GM19023 (cell line): ENCODE results near the gene NSG1.

Experiments used
- ATAC-seq: cut with Tn5 transposase; IDR thresholded peaks from one replicate; pipeline ENCODE4 v1.9.1; 2021; ENCODE audit warnings: mild to moderate bottlenecking, moderate library complexity; ENCODE audit not compliant: unreplicated experiment

NSG1 gene

GRCh38 chr4:4368809-4369580, 17.9 kb upstream of the NSG1 start:
- no peak for ATAC-seq

DNA sequence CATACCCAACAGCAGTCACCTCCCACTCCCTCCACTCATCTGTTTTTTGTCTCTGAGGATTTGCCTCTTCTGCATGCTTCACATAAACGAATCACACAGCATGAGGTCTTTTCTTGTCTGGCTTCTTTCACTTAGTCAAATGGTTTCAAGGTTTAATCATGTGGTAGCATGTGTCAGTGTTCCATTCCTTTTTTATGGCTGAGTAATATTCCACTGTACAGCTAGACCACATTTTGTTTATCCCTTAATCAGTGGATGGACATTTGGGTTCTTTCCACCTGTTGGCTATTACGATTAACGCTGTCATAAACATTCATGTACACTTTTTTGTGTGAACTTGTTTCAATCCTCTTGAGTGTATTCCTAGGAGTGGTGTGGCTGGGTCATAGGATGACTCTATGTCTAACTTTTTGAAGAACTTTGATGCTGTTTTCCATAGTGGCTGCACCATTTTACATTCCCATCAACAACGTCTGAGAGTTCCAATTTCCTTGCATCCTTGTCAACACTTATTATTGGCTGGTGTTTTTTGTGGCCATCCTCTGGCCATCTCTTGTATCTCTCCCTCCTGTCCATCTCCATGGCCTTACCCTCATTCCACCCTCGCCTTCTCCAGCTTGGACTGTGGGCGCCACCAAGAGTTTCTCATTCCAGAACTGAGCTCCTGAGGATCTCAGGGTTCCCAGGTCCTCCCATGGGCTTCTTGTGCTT, 12.4 kb upstream of the NSG1 start:
- ATAC-seq, result no peak

GRCh38 chr4:4376074-4376473, 10.8 kb upstream of the NSG1 start:
- ATAC-seq, result no peak

DNA sequence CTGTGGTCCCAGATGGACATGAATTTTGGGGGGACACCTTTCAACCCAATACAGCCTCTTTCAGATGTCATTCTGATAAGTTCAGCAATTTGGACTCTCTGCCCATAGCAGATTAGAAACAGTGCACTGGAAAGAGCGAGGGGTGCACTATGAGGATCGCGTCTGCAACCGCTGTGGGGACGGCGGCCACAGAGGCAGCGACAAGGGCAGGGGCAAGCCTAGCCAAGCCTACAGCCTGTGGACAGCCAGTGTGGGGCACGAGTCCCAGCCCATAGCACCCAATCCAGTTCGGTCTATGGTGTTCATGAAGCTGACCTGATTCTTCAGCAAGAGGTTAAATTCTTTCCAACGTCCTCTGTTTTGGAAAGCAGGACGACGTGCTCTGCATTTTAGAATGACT, 9.7 kb upstream of the NSG1 start:
- no peak for ATAC-seq

GRCh38 chr4:4377732-4378460, 9.0 kb upstream of the NSG1 start:
- no peak for ATAC-seq

DNA sequence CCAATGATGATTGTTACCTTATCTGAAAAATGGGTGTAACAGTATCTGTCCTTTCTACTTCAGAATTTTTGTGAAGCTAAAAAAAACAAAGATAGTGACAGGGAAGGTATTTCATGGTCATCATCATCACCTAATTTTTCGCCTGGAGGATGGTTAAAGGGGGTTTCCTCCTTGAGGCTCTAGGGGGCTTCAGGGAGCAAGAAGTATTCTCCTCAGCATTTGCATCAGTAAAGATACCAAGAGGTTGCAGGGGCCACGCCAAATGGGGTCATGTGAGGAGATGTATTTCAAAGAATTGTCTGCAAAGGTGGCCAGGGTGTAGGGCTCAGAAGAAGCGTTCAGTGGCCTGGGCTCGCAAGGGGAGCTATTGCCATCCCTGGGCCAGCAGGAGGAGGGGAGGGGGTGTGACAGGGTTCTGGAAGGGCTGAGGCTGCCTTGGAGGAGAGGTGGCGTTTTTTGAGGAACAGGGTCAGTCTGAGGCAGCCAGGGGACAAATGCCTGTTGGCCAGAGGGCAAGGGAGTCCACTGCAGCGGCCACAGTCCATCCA, 7.3 kb upstream of the NSG1 start:
- no peak for ATAC-seq

GRCh38 chr4:4383085-4383484, 3.8 kb upstream of the NSG1 start:
- ATAC-seq, result no peak

- ATAC-seq, result no peak
These were observed 2.1 kb upstream of the NSG1 start for GRCh38 chr4:4384837-4385236.

DNA sequence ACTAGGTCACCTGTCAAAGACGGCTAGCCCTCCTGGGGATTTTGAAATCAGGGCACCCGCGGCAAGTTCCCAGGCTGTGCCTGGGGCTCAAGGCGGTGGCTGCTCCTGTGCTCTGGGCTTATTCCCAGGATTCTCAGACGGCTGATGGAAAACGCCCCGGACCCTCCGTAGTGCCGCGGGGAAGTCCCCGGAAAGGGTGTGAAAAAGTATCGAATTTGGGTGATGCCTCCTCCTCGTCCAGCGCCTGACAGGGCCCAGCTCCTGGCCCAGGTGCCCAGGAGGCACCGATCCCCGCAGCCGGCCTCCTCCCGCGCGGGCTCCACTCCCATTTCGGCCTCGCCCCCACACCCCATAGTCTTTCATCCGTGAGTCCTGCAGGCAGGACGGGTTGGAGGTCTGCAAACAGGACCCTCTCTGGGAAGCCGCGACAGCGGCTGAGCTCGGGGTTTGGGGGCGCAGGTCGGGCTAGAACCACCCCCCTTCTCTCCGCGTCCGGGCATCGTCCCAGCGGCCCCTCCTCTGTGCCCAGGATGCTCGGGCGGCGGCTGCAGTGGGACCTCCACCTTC, 1.1 kb upstream of the NSG1 start:
- ATAC-seq, result no peak

DNA sequence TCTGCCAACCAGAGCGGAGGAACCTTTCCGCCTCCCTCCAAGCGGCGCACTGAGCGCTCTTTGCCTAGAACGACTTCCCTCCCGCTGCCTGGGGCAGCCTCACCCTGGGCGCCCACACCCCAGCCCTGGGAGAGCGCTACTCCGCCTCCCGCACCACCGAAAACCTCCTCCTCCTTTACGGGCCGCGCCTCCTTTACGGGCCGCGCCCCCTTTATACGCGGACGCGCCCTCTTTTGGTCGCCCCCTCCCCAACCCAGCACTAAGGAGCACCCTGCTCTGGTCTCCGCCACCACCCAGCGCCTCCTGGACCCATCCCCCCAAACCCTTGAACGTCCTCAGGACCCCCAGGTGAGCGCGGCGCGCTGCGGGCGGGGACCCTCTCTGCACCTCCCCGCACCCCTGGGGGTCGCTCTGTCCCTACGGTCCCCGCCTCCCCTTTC, 586 bp upstream of the NSG1 start:
- no peak for ATAC-seq

DNA sequence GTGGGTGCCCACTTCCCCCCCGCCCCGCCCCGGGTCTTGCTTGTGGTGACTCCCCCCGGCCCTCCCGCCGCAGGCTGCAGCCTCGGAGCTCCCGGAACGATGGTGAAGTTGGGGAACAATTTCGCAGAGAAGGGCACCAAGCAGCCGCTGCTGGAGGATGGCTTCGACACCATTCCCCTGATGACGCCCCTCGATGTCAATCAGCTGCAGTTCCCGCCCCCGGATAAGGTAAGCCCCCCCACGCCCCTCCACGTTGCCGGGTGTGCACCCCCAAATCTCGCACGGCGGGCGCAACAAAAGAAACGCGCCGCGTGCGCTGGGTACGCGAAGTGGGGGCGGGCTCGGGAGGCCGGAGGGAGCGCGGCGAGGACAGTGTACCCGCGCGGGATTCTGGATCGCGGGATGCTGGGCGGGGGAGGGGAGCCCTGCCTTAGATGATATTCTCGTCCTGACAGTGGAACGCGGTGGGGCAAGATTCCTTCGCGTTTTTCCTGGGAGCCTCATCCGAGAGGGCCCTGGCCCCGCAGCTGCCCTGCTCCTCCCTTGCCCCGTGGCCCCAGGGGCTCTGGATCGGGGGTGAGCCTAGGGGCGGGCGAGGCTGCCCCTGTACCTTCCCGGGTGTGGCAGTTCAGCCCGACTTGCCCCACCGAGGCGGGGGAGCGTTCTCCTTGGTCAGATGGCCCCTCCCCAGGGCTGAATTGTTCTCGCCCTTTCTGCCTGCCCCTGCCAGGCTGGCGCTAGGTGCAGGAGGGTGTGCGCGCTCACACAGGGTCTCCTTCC, 819 bp downstream of the NSG1 start:
- ATAC-seq, result no peak

DNA sequence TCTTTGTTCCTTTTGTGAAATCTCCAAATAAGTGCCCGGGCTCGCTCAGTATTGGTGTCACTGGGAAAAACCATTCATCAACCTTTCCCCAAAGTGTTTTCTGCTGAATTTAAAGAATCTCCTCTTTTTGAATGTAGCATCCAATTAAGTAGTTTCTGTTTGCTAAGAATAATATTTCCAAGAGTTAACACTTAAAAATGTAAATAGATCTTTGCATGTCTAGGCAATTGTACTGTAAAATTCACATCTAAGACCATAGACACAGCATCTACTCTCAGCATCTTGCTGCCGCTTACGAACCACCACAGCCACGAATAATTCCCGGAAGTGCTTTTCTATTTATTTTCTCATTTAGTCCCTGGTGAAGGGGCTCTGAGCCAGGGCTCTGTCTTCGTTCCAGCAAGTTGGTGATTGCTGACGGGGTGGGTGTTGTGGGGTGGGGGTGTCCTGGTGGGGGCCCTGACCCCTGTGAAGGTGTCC, 1.4 kb downstream of the NSG1 start:
- ATAC-seq, result no peak

DNA sequence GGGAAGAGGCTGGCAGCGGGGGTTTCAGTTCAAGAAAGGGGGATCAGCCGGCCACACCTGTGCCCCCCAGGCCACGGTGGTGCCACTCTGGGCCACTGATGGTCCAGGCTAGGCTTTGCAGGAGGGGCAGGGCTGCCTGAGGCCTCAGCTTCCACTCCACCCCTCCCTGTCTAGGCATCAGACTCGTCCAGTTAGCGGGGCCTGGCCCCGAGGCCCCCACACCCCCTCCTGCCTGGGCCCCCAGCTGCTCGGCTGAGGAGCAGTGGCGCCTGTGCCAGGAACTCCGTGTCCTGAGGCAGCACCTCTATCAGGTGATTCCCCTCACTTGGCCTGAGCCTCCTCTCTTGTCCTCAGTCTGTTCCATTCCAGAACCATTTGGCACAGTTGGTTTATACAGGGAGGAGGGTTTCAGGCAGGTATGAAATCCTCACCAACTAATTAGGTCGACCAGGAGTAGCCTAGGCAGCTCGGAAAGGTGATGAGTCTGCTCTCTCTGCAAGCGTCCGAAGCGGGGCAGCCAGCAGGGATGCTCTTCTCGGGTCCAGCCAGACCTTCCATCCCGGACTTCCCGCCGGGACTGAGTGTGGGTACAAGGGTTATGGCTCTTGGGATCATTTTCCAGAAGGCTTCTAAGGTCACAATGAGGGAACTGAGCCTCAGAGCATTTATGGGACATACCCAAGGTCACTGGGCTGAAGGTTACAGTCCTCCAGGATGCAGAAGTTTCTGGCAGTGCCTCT, 2.1 kb downstream of the NSG1 start:
- no peak for ATAC-seq

DNA sequence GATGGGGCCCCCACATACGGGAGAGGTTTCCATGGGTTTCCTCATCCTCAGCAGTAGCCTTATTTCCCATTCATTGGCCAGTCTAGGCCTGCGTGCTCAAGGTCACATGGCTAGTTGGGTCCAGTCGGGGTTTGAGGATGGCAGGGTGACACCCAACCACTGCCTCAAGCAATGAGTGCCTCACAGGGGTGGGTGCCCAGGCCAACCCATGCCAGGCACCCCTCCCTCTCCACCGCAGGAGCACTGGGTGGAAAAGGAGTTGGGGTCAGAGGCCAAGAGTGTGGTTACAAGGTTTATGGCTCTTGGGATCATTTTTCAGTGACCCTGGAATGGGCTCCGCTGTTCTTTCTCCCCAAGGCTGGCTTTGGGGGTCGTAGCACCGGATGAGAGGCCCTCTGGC, 3.1 kb downstream of the NSG1 start:
- no peak for ATAC-seq

DNA sequence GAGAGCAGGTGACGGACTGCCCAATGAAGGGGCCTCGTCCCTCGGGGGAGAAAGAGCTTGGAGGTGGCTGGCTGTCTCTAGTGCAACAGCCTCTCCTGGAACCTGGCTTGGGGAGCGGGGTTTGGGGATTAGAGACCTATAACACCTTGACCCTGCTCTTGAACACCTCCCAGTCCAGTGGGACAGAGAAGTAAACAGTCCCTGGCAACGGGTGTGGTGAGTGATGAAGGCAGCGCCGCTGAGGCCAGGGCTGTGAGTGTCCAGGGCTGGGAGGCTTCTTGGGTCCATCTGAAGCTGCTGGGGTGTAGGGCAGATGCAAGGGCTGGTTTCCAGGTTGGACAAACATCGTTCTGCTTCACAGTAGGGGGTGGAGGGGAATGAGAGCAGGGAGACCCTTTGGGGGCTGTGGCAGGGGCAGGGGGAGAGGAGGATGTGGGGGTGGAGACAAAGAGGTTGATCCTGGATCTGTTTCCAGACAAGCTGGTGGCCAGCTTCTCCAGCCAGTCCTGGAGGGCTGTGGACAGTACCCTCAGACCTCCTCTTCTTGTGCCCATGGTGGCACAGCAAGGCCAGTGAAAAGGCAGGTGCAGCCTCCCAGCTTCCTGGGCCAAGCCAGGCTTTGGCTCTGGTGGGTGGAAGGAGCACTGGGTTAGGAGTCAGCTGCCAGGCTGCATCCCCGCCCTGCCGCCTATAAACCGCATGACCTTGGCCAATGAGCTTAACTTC, 3.8 kb downstream of the NSG1 start:
- ATAC-seq, result no peak

GRCh38 chr4:4391866-4392265, 5.0 kb downstream of the NSG1 start:
- no peak for ATAC-seq

DNA sequence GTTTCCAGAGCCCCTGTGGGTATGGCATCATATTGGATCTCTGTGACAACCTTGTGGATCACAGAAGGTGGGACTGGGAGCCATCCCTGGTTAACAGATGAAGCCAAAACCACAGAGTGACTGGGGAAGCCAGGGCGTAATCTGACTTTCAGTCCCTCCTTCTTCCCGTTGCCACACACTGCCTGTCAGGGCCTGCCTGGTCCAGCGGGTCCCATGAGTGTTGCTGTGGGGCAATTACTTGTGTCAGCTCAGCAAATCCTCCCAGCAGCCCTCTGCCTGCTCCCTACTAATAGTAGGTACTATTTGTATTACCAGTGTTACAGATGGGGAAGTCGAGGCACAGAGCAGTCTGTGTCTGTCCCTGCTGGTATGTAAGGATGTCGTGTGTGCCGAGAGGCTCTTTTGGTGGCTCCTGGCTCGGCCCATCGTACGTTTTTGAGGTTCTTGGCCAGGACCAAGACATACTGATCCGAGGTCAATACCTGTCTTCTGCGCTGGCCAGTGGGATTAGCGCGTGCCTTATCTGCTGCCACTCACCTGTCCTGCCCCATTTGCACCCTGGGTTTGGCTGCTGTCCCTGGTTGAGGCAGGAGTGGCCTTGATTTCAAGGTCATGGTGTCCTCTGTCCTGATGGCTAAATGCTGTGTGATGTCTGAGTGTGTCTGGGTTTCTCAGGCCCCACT, 5.7 kb downstream of the NSG1 start:
- ATAC-seq, result no peak

GRCh38 chr4:4394644-4395043, 7.7 kb downstream of the NSG1 start:
- no peak for ATAC-seq
